ENCODE data around the gene STMND1.
A peak's percentile ranks its signal among the peaks of the same experiment; 100 is the strongest.

The STMND1 gene

DNA sequence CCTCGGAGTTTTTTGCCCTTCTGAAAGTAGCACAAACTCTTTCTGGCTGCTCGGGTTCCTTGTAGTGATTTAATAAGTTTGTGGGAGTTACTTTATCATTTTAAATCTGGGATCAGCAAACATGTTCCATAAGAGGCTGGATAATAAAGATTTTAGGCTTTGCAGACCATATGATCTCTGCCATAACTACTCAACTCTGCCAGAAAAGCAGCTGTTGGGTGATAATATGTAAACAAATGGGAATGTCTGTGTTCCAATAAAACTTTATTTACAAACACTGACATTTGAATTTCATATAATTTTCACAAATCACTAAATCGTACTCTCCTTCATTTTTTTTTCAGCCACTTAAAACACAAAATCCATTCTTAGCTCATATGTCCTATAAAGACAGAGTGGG, 3.9 kb upstream of the STMND1 start:
- H3K4me3 ChIP-seq (ENCODE audit: low read depth, low read length): no peak overlapping the region
- peak; percentile 86 for DNase-seq (ENCODE audit: low read depth)
- TF ChIP-seq, protein P1, sequence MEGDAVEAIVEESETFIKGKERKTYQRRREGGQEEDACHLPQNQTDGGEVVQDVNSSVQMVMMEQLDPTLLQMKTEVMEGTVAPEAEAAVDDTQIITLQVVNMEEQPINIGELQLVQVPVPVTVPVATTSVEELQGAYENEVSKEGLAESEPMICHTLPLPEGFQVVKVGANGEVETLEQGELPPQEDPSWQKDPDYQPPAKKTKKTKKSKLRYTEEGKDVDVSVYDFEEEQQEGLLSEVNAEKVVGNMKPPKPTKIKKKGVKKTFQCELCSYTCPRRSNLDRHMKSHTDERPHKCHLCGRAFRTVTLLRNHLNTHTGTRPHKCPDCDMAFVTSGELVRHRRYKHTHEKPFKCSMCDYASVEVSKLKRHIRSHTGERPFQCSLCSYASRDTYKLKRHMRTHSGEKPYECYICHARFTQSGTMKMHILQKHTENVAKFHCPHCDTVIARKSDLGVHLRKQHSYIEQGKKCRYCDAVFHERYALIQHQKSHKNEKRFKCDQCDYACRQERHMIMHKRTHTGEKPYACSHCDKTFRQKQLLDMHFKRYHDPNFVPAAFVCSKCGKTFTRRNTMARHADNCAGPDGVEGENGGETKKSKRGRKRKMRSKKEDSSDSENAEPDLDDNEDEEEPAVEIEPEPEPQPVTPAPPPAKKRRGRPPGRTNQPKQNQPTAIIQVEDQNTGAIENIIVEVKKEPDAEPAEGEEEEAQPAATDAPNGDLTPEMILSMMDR (IDR thresholded peaks at IDR 0.05; ENCODE audit: control insufficient read depth, extremely low read depth, insufficient read depth): no peak

DNA sequence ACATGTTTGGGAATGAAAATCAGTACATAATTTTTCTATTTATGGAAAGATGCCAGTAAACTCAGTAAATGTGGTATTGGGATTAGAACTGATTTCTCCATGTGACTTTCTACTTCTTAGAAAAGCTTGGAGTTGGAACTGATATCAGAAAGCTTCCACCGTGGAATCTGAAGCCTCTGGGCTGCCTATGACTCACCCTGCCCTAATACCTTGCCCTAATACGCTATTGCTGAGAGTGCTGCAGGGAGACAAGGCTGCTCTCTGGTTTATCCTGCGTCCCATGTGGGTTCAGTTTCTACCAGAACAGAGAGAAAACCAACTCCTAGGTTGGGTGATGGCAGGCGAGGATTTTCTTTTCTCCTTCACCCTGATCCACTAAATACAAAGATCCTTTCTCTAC, 3.3 kb upstream of the STMND1 start:
- no peak for DNase-seq (ENCODE audit: low read depth)
- TF ChIP-seq, protein P1 (IDR thresholded peaks at IDR 0.05; ENCODE audit: control insufficient read depth, extremely low read depth, insufficient read depth): no peak
- H3K4me3 ChIP-seq (ENCODE audit: low read depth, low read length): no peak overlapping the region

DNA sequence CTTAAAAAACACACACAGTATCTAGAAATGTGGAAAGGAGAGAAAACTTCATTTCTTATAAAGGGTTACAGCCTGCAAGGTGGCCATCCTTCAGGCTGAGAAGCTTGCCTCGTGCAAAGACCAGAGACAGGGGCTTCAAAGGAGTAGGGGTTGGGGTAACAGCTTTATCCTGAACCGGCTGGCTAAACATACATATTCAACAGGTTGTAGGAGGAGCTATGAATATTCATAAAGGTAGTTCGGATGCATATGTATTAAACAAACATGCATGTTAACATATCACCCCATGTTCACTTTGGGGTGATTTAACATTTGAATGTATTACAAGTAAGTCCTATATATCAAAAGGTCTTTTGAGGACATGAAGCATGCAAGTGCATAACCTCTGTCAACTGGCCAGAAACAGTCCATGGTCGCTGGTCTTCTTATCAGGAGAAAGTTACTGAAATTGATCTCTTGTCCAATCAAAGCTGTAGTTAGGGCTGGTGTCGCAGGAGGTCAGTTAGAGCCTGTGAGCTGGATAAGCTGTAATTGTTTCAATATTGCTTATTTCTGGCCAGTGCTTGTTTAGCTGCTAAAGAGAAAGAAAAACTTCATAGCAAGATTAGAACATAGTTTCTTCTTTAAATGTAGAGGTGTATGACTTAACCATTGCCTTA, 2.3 kb upstream of the STMND1 start:
- DNase-seq (ENCODE audit: low read depth): no peak
- H3K4me3 ChIP-seq (ENCODE audit: low read depth, low read length): no peak overlapping the region
- TF ChIP-seq, protein P1 (IDR thresholded peaks at IDR 0.05; ENCODE audit: control insufficient read depth, extremely low read depth, insufficient read depth): no peak

DNA sequence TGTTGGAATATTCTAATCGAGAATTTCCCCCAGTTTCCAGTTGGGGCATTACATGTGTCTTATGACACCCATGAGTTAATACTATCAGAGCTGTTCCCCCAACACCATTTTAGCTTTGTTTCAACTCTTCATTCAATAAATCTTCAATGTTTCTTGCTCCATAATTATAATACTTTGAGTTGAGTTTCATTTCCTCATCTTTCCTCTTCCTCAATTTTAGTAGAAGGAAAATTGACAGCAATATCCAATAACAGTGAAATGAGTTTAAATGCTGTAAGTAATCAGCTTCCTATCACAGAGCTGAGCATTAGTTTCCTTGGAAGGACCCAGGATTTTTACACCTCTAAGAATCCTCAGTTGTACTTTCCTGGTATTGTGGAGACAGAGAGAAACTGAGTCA, 1.0 kb upstream of the STMND1 start:
- TF ChIP-seq, protein P1 (IDR thresholded peaks at IDR 0.05; ENCODE audit: control insufficient read depth, extremely low read depth, insufficient read depth): no peak
- no peak for DNase-seq (ENCODE audit: low read depth)
- H3K4me3 ChIP-seq (ENCODE audit: low read depth, low read length): no peak overlapping the region

DNA sequence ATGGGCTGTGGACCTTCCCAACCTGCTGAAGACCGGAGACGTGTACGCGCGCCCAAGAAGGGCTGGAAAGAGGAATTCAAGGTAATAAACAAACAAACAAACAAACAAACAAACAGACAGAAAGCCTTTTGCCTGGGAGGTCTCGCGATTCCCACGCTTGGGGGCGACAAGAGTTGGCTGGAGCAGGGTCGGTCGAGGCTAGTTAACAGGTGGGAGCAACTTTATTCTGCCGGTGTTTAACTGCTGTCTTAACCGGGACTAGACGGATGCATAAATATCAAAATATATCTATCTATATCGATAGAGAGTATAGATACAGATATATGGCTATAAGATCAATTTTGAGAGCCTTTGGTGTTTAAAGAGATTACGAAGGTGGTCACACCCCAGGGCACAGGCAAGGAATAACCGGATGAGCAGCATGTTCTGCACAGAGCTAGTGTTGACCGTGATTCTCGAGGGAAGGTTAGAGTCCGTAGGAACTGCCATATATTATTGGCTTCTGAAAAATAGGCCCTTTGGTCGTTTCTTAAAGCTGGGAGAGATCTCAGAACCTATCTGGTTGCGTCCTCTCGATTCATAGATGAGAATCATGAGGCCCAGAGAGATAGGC, 514 bp downstream of the STMND1 start:
- TF ChIP-seq, protein P1 (IDR thresholded peaks at IDR 0.05; ENCODE audit: control insufficient read depth, extremely low read depth, insufficient read depth): no peak
- DNase-seq (ENCODE audit: low read depth): no peak
- H3K4me3 ChIP-seq (ENCODE audit: low read depth, low read length): peak overlapping the region; percentile 47

DNA sequence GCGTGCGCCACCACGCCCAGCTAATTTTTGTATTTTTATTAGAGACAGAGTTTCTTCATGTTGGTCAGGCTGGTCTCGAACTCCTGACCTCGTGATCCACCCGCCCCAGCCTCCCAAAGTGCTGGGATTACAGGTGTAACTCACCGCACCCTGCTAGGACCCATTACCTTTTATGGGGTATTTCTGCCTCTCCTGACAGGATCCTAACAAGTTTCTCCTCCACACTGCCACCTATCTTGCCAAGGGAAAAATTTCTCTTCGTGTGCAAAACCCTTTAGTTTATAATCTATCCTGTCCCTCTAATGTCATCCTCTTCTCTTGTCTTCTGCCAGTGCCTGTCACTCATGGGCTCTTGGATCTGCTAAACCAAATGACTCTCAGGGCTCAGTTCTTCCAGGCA, 1.9 kb downstream of the STMND1 start:
- H3K4me3 ChIP-seq (ENCODE audit: low read depth, low read length): no peak overlapping the region
- no peak for DNase-seq (ENCODE audit: low read depth)
- TF ChIP-seq, protein P1 (IDR thresholded peaks at IDR 0.05; ENCODE audit: control insufficient read depth, extremely low read depth, insufficient read depth): peak; percentile 15; the same call in 1 of the 2 replicates

DNA sequence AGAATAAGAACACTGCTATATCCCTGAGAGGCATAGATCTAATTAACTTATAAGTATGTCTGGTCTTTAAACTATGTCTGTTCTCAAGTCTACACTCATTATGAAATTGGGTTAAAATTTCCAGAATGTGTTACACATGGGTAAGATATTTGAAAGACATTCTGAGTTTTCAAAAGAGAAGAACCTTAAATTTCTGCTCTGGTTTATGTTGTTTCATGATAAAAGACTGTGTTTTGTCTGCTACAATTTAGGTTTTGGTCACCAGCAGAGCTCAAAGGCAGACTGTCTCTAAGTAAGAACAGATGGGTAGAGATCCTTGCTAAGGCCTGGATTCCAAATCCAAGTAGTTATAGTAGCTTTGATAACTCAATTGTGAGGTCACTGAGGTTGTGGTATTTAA, 6.0 kb downstream of the STMND1 start:
- no peak for DNase-seq (ENCODE audit: low read depth)
- TF ChIP-seq, protein P1 (IDR thresholded peaks at IDR 0.05; ENCODE audit: control insufficient read depth, extremely low read depth, insufficient read depth): no peak
- no peak overlapping the region for H3K4me3 ChIP-seq (ENCODE audit: low read depth, low read length)

Measured in LNCaP clone FGC (cell line).